Activated CD8-positive, alpha-beta memory T cell treated with anti-CD3 and anti-CD28 coated beads for 1 hour (primary cell): ENCODE results near the gene KIF3B.

Source experiments
- DNase-seq, 2 donors: peaks; one replicate each; pipeline ENCODE4 v3.0.0-alpha.2; 2020; ENCODE audit warnings: low read depth in 1 of 2; ENCODE audit errors: extremely low read depth in 1 of 2

Gene KIF3B

DNA sequence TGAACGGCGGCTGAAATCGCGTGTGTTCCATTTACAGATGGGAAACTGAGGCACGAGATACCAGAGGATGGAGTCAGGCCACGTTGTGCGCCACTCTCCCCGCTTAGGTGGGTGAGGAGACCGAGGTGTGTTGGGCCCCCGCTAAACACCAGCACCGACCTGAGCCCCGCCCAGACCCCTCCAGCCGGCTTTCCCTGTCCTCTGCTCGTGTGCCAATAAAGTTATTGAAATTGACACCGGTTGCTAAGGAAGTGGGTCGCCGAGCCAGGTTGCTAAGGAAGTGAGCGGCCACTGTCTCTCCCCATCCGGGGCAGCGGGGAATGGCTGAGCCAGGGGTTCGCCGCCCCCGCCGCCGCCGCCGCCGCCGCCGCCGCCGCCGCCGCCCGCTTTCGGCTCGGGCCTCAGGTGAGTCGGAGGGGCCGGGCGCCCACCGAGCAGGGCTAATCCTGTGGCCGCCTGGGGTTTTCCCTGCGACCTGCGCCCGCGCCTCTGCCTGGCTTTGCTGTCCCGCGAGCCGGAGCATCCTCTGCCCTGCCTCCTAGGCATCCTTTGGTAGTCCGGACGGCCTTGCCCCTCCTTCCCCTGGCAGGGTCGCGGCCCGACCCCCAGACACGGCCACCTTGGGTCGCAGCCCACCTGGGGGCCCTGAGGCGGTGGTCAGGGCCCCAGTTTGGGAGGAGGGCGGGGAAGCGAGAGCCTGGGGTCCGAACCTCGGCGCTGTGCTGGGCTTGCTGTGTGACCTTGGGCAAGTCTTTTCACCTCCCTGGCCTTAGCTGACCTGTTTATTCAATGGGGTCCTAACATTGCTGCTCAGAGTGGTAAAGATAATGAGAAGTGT, at the start of gene KIF3B:
KIF3B (plus strand) TSS at position 291 of the 838 bp plus-strand sequence. CDS start 32,127 bp downstream, outside the sequence.
- DNase-seq: peak; percentile 68 to 71

DNA sequence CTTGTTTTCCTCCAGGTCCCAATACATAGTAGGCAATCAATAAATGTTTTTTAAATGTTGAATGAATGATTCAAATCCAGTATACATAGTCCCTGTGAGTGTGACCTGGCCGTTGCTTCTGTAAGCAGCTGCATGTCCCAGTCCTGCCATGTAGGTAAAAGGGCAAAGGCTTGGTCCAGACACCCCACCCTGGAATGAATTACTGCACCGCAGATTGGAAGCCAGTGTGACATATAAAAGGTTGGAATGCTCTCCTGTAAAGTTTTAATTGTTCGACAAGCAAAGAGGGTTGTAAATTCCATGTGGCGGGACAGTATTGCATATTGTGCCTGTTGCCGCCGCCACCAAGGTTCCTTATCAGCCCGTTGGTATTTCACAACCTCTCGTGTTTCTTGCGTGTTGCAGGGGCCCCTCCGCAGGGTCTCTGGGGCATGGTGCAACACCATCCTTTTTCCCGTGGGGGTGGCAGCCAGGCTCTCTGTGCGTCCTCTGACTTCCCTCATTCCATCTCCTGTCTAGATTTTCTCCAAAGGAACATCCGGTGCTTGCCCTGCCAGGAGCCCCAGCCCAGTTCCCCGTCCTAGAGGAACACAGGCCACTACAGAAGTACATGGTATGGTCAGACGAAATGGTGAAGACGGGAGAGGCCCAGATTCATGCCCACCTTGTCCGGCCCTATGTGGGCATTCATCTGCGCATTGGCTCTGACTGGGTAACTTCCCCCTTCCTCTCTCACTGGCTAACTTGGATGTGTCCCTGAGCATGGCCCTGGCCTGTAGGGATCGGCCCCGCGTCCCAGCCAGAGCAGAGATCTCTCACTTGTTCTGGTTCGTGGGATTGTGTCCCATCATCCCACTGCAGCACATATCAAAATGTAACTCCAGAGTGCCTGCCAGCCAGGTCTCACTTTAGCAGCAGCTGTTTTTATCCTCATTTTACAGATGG, 49.4 kb upstream of the KIF3B start:
- no peak for DNase-seq

DNA sequence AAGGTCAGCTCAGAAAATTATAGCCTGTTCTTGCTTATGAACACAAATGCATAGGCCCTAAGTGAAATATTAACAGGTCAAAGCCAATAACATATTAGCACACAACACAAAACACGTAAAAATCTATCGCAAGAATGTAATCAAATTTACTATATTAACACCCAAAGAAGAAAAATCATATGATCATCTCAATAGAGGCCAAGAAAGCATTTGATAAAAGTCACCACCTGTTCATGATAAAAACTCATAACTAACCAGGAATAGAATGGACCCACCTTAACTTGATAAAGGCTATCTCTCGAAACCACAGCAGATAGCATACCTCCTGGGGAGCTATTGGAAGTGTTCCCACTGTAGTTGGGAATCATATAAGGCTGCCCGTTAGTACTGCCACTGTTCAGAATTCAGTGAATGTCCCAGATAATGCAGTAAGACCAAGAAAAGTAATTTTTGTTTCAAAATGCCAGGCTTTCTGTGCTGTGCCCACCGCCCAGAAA, 48.2 kb upstream of the KIF3B start:
- no peak for DNase-seq

DNA sequence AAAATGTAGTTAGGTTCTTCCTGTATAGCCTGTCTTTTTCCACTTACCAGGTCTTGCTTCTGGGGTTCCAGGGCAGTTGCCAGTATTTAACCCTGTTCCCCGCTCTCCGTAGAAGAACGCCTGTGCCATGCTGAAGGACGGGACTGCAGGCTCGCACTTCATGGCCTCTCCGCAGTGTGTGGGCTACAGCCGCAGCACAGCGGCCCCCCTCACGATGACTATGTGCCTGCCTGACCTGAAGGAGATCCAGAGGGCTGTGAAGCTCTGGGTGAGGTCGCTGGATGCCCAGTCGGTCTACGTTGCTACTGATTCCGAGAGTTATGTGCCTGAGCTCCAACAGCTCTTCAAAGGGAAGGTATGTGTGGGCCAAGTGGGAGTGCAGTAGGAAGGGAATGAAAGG, 46.7 kb upstream of the KIF3B start:
- DNase-seq: no peak

DNA sequence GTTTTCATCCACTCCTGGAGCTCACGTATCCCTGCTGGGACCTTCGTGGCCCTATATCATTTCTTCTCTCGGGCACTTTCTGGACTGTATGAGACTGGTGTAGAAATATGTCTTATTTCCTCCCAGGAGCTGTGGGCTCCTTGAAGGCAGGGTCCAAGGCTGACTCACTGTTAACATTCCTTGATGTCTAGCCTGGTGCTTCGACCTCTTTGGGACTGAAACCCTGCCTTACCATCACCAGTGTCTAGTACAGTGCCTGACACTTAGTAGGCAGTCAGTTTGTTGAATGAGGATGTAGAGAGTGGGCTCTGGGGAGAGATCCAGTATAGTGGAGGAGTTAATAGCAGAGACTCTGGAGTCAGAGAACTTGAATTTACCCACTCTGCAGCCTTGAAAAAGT, 46.2 kb upstream of the KIF3B start:
- no peak for DNase-seq

DNA sequence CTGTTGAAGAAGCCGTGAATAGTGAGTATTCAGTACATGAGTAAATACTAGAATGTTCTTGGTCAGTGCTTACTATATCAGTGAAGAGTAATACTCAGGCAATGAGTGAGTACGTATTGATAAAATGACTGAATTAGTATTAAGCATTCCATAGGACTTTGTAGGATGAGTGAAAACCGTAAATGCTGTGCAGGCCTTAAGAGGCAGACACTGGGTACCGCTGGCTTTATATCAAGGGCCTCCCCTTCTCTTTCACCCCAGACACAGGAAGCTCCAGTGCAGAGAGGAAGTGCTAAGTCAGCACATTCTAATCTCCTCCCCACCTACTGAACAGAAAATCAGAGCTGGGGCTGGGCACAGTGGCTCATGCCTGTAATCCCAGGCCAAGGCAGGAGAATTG, 45.6 kb upstream of the KIF3B start:
- DNase-seq: no peak

DNA sequence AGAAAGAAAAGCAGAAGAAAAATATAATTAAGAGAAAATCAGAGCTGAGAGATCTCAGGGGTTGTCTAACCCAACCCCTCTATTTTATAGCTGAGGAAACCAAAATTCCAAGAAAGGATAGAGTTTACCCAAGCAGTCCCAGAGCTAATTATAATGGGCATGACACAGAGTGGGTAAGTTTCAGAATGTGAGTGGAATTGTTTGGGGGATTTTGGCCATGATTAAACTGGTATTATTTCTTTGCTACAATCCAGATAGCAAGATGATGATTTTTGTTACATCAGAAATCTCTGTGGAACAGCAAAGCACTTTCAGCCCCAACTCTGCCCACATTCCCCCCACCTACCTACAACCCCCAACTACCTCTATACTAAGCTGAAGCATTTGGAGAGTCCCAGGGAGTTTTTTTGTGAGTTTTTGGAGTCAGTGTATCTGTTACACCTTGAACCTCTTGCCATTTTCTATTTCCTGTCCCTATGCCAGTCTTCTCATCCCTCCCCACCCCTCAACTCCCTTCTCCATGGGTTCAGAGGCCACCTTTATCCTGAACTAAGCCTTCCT, 45.0 kb upstream of the KIF3B start:
- DNase-seq: no peak

DNA sequence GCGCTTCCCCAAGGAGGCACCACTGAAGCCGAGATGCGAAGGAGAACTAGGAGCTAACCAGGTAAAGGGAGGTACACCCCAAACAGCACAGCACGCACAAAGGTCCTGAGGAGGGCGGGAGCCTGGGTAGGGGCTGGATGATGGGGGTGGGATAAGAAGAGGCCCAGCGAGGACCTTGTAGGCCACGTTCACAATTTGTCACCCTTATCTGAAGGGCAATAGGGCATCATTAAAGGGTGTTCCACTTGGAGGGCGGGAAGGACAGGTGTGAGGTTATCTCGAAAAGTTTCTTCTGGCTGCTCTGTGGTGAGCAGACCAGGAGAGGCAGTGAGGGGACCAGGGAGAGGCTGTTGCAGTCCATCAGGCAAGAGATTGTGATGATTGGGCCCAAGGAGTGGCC, 44.2 kb upstream of the KIF3B start:
- no peak for DNase-seq

DNA sequence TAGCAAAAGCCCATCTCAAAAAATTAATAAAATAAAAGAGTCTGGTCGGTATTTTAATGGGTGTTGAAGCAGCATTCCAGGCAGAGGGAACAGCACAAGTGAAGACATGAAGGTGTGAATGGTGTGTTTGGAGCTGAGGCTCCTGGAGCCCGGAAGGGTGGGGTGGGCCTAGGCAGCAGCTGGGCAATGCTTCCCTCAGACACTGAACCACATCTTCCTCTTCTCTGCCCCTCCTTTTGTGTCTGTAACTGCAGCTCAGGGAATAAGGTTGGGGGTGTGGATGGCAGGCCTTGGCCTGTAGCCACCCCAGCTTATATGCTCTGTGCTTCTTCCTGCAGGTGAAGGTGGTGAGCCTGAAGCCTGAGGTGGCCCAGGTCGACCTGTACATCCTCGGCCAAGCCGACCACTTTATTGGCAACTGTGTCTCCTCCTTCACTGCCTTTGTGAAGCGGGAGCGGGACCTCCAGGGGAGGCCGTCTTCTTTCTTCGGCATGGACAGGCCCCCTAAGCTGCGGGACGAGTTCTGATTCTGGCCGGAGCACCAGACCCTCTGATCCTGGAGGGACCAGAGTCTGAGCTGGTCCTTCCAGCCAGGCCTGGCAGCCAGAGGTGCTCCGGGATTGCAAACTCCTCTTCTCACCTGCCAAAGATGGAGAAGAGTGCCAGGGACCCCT, 43.2 kb upstream of the KIF3B start:
- DNase-seq: no peak

DNA sequence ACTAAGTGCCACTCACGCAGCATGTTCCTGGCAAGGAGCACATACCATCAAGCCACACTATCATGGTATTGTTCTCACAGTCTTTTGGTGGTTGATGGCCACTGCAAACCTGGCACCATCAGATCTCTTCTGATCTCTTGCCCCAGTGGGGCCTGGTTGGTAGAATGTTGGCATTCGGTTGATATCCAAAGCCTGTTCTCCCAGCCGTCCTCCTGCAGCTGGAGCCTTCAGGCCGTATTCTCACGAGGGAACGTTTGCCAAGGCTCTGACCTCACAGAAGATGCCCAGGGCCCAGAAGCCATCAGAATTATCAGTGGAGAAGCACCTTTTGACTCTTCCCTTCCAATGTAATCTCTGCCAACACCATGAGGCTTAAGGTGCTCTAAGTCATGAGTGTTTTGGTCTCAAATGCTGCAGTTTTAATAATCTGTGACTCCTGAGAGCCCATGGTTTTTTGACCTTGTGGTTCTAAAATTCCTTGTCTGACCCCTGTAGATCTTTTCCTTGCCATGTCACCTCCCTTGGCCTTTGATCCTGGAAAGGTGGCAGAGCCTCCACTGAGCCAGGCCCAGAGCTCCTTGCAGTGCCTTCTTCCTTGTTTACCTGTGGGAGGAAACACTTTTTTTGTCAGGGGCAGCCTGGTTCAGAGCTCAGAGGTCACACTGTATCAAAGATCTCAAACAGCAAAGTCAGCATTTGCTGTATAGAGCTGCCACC, 42.0 kb upstream of the KIF3B start:
- DNase-seq: no peak

DNA sequence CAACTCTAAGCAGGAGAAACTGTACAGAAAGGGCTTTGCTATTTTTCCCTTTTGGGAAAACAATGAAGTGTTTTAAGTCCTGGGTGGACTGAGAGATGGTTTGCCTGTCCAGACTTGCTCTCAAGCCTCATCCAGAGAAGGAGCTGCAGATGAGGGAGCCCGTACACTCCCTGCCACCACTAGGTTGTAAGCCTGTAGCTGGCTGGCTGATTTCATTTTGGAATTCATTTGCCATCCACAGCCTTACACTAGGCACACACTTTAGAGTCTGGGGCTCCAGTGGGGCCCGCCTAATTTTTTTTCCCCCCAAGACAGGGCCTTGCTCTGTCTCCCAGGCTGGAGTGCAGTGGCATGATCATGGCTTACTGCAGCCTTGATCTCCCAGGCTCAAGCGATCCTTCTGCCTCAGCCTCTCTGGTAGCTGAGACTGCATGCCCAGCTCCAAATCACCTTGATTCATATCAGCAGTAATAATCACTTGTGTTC, 41.4 kb upstream of the KIF3B start:
- no peak for DNase-seq

DNA sequence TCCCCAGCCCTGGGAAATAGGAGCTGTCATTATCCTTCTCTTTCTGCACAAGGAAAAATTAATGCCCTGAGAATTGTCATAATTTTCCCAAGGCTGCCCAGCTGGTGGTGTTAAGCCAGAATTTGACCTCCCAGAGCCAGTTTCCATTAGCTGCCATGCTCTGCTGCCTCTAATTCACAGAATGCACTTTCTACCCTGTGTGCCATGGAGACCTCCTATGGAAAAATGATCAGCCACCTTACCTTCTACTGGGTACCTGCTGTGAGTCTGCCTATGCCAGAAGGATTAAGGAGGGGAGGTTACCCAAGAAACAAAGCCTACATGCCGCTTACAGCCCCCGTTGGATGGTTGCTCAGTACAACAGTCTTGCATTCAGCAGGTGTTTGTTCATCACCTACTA, 40.6 kb upstream of the KIF3B start:
- no peak for DNase-seq

DNA sequence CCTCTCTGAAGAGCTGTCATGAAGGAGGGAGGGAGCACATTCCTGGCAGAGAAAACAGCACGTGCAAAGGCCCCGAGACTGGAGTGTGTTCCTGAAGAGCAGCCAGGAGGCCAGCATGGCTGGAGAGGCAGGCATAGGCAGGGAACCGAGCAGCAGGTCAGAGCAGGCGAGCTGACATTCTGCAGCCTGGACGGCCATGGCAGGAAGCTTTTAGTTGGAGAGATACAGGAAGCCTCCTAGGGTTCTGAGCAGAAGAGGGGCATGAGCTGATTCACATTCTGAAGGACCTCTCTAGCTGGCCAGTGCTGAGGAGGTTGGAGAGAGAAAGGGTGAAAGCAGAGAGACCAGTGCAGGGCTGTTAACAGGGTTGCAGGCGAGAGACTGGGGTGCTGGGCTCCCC, 40.0 kb upstream of the KIF3B start:
- no peak for DNase-seq

DNA sequence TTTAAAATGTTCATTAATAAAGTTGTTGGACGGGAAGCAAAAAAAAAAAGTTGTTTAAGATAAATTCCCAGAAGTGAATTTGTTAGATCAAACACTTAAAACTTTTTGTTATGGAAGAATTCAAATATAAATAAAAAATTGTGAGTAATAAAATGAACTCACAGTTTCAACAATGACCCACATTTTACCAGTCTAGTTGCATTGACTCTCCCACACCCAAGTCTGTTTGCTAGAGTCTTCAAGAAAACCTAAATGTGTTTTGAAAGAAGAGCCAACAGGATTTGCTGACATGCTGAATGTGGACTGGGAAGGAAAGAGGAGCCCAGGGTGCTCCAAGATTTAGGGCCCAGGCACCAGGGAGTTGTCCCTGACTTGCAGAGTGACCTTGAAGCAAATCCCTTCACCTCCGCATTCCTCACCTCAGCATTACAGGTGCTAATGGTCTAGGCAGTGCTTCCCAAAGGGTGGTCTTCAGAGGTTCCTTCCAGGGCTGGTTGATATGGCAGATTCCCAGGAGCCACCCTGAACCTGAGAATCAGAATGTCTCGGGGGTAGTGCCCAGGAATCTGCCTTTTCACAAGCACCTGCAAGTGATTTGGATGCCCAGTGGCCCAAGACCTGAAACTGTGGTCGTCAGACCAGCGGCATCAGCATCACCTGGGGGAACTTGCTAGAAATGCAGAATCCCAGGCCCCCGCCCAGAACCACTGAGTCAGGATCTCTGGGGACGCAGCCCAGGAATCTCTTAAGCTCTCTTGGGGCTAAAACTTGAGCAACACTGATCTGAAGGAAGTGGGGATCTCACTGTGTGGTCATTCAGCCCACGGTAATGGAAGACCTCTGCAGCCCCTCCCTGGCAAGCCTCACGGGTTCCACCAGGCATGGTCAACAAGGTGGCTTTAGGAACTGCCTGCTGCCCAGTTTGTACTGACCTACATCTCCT, 38.7 kb upstream of the KIF3B start:
- DNase-seq: no peak

DNA sequence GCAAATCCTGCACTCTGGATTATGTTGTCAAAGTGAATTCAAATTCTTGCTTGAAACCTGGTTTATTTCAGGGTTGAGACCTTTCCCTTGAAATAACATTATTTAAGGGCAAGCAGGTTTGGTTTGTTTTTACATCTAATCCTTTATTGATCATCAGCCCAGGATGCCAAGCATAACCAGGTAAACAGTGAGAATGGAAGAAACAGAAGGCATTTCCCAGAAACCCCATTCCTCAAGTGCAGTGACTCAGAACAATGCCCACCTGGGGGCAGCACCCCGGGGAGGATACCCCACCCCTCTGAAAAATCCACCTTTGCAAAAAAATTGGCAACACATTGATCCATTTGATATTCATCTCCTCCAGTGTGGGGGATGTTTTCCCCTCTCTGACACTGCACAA, 37.2 kb upstream of the KIF3B start:
- no peak for DNase-seq

DNA sequence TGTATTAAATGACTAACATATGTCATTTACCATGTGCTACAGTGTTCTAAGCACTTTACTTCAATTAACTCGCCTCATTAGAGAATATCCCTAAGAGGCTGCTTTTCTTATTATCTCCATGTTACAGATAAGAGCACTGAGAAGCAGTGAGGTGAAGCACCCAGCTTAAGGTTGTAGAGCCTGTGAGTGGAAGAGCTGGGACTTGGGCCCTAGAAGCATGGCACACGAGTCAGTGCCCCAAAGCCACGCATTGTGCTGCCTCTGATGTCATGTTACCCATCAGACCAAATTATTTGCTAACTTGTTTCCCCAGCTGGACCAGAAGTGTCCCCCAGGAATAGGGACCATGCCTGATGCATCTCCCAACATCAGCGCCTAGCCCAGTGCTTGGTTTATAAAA, 35.6 kb upstream of the KIF3B start:
- DNase-seq: no peak

DNA sequence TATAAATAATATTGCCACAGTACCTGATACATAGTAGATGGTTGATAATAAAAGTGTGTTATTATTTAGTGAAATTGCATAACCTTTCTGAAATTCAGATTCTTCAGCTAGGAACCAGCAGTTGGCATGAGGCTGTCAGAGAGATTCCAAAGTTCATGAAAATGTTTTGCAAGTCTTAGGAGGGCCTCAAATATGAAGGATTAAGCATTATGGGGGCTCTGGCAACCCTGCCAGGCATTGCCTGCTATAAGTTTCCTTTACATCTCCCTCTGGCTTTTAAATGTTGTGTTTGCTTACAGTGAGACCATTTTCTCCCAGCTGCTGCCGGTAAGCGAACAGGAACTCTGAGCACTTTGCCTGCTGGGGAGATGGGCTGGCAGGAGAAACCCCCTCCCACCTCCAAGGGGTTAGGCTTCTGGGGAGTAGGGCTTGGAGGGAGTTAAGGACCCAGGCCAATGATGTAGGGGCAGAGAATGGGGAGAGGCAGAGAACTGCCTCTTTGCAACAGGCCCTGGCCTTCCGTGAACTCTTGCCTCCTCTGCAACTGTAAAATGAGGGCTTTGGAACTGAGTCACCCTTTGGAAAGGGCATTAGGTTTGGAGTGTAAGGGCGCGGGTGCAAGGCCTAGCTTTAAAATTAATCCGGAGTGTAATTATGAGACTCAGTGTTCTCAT, 33.2 kb upstream of the KIF3B start:
- no peak for DNase-seq

DNA sequence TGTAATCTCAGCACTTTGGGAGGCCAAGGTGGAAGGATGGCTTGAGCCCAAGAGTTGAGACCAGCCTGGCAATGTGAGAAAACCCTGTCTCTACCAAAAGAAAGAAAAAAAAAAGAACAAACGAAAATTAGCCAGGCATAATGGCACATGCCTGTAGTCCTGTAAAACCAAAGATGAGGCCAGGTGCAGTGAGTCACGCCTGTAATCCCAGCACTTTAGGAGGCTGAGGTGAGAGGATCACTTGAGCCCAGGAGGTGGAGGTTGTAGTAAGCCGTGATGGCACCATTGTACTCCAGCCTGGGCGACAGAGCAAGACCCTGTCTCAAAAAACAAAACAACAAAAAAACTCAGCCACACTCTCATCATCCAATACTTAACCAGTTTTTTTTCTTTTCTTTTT, 32.5 kb upstream of the KIF3B start:
- DNase-seq: no peak
